Prostate gland (tissue), 1 donor: ENCODE results near the gene PMS1.

ENCODE experiments used
- POLR2A ChIP-seq: fragments of 450-650 bp; IDR thresholded peaks from one replicate; pipeline ENCODE4 v1.6.1; 2016; ENCODE audit warnings: antibody characterized with exemption, mild to moderate bottlenecking
- POLR2AphosphoS5 ChIP-seq: sonication (generic); formaldehyde crosslinking; IDR thresholded peaks from one replicate; pipeline ENCODE4 v1.6.1; 2017; ENCODE audit warnings: antibody characterized with exemption

- TF ChIP-seq POLR2AphosphoS5 (no peak), POLR2A (no peak)
Measured at GRCh38 chr2:189916651-189917050, 132.4 kb downstream of the PMS1 start.
